Measurements from ENCODE around the gene KRTAP5-9. TPM values are rescaled to one million over a fixed set of nuclear protein-coding genes. Genes with fewer than 3 reads are reported as not detected.
"Not testable (repeated sequence)": the region's sequence is repeated elsewhere in the genome, so short reads cannot be mapped to it uniquely, and the experiment has no call there.

Gene KRTAP5-9
- total RNA-seq, 1 experiment from 2014 or later: not detected

- no peak overlapping the region for H3K4me2 ChIP-seq (ENCODE audit: low read depth, low read length, poor library complexity, severe bottlenecking)
- H3K9ac ChIP-seq (ENCODE audit: low read length): no peak overlapping the region
- H4K20me1 ChIP-seq (ENCODE audit: insufficient read depth, low read depth, low read length): no peaks in the 10 kb centered on the region
- no peak for DNase-seq
- no peaks in the 10 kb centered on the region for H3K9me3 ChIP-seq (ENCODE audit: low read length)
- no peaks in the 10 kb centered on the region for H3K79me2 ChIP-seq (ENCODE audit: low read length)
- H3K36me3 ChIP-seq (ENCODE audit: insufficient read depth, low read length): no peaks in the 10 kb centered on the region
- no peaks in the 10 kb centered on the region for H3K4me1 ChIP-seq (ENCODE audit: low read length)
- H3K27ac ChIP-seq (ENCODE audit: low read length): no peak overlapping the region
- H3K9me2 ChIP-seq (replicated peaks; ENCODE audit: insufficient read depth, low read length): no peaks in the 10 kb centered on the region
- no peak overlapping the region for H3K4me3 ChIP-seq (ENCODE audit: low read length)
- H3K27me3 ChIP-seq (ENCODE audit: low read length): no peaks in the 10 kb centered on the region
- H2AFZ ChIP-seq (ENCODE audit: low read length): no peak overlapping the region
These were observed 20.6 kb downstream of the KRTAP5-9 start for GRCh38 chr11:71568704-71569349.

GRCh38 chr11:71571101-71571850, 23.1 kb downstream of the KRTAP5-9 start:
- not testable (repeated sequence) for H3K9me3 ChIP-seq (ENCODE audit: low read length); H2AFZ ChIP-seq (ENCODE audit: low read length); H4K20me1 ChIP-seq (ENCODE audit: insufficient read depth, low read depth, low read length); H3K4me2 ChIP-seq (ENCODE audit: low read depth, low read length, poor library complexity, severe bottlenecking); H3K4me3 ChIP-seq (ENCODE audit: low read length); H3K79me2 ChIP-seq (ENCODE audit: low read length); H3K9ac ChIP-seq (ENCODE audit: low read length); H3K27ac ChIP-seq (ENCODE audit: low read length); H3K9me2 ChIP-seq (replicated peaks; ENCODE audit: insufficient read depth, low read length); DNase-seq; H3K36me3 ChIP-seq (ENCODE audit: insufficient read depth, low read length); H3K27me3 ChIP-seq (ENCODE audit: low read length)
- H3K4me1 ChIP-seq (ENCODE audit: low read length): peaks cover 10% of the 10 kb centered on the region

- no peaks in the 10 kb centered on the region for H3K9me3 ChIP-seq (ENCODE audit: low read length)
- H3K9me2 ChIP-seq (replicated peaks; ENCODE audit: insufficient read depth, low read length): no peaks in the 10 kb centered on the region
- peak; percentile 21 for DNase-seq
- H3K27ac ChIP-seq (ENCODE audit: low read length): no peak overlapping the region
- H3K79me2 ChIP-seq (ENCODE audit: low read length): no peaks in the 10 kb centered on the region
- H3K36me3 ChIP-seq (ENCODE audit: insufficient read depth, low read length): no peaks in the 10 kb centered on the region
- H3K27me3 ChIP-seq (ENCODE audit: low read length): no peaks in the 10 kb centered on the region
- peaks cover 10% of the 10 kb centered on the region for H3K4me1 ChIP-seq (ENCODE audit: low read length)
- no peak overlapping the region for H3K9ac ChIP-seq (ENCODE audit: low read length)
- no peaks in the 10 kb centered on the region for H4K20me1 ChIP-seq (ENCODE audit: insufficient read depth, low read depth, low read length)
- no peak overlapping the region for H3K4me2 ChIP-seq (ENCODE audit: low read depth, low read length, poor library complexity, severe bottlenecking)
- no peak overlapping the region for H2AFZ ChIP-seq (ENCODE audit: low read length)
- no peak overlapping the region for H3K4me3 ChIP-seq (ENCODE audit: low read length)
These were observed 24.6 kb downstream of the KRTAP5-9 start for GRCh38 chr11:71572811-71573210.

- H3K27ac ChIP-seq (ENCODE audit: low read length): no peak overlapping the region
- no peak overlapping the region for H3K4me2 ChIP-seq (ENCODE audit: low read depth, low read length, poor library complexity, severe bottlenecking)
- H3K36me3 ChIP-seq (ENCODE audit: insufficient read depth, low read length): no peaks in the 10 kb centered on the region
- no peaks in the 10 kb centered on the region for H3K9me3 ChIP-seq (ENCODE audit: low read length)
- no peaks in the 10 kb centered on the region for H3K79me2 ChIP-seq (ENCODE audit: low read length)
- H3K4me3 ChIP-seq (ENCODE audit: low read length): no peak overlapping the region
- DNase-seq: no peak
- peaks cover 10% of the 10 kb centered on the region for H3K4me1 ChIP-seq (ENCODE audit: low read length)
- H2AFZ ChIP-seq (ENCODE audit: low read length): no peak overlapping the region
- H3K9ac ChIP-seq (ENCODE audit: low read length): no peak overlapping the region
- H4K20me1 ChIP-seq (ENCODE audit: insufficient read depth, low read depth, low read length): no peaks in the 10 kb centered on the region
- H3K9me2 ChIP-seq (replicated peaks; ENCODE audit: insufficient read depth, low read length): no peaks in the 10 kb centered on the region
- H3K27me3 ChIP-seq (ENCODE audit: low read length): no peaks in the 10 kb centered on the region
These were observed 26.2 kb downstream of the KRTAP5-9 start for GRCh38 chr11:71574418-71574817.

GRCh38 chr11:71575723-71576424, 27.7 kb downstream of the KRTAP5-9 start:
- Histone ChIP-seq H3K4me2 (ENCODE audit: low read depth, low read length, poor library complexity, severe bottlenecking) (no peak overlapping the region), H3K36me3 (ENCODE audit: insufficient read depth, low read length) (no peaks in the 10 kb centered on the region)

DNA sequence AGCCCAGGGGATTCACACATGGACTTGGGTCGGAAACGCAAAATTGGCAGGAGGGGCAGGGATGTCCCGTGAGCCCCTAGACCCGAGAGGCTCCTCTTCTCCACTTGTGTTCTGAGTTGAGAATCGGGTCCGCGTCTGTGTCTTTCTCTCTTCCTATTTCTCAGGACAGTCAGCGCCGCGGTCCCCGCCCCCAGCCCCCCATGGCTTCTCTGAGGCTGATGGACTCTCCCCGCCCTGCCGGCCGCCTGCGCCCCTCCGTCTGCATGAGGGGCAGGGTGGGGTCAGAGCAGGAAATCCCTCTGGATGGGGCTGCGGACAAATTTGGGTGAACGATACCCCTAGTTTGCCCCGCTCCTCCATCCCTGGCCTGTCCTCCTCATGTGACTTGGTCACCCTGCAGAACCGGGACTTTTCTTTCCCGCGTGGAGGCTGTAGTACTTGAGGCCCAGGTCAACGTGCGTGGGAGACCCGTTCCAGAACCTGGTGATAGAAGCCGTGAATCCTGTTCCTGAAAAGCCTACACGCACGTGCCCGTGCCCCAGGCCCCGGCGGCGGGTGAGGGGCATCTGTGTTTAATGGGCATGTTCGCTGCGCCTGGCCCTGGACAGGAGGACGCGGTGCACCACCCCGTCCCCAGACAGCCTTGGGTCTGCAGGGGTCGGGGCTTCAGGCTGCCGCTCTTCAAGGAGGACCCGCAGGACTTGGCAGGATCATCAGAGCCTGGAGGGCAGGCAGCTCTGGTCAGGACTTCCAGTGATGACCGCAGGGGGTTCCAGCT, 28.7 kb downstream of the KRTAP5-9 start:
- not testable (repeated sequence) for DNase-seq; H3K36me3 ChIP-seq (ENCODE audit: insufficient read depth, low read length); H3K27me3 ChIP-seq (ENCODE audit: low read length); H3K4me2 ChIP-seq (ENCODE audit: low read depth, low read length, poor library complexity, severe bottlenecking); H4K20me1 ChIP-seq (ENCODE audit: insufficient read depth, low read depth, low read length); H3K9me3 ChIP-seq (ENCODE audit: low read length); H3K9me2 ChIP-seq (replicated peaks; ENCODE audit: insufficient read depth, low read length); H3K4me3 ChIP-seq (ENCODE audit: low read length); H3K79me2 ChIP-seq (ENCODE audit: low read length); H3K9ac ChIP-seq (ENCODE audit: low read length); H2AFZ ChIP-seq (ENCODE audit: low read length); H3K27ac ChIP-seq (ENCODE audit: low read length)
- peaks cover 10% of the 10 kb centered on the region for H3K4me1 ChIP-seq (ENCODE audit: low read length)

More at GRCh38 chr11:71575723-71576424, 27.7 kb downstream of the KRTAP5-9 start:
- Histone ChIP-seq H3K4me1 (ENCODE audit: low read length) (peaks cover 10% of the 10 kb centered on the region), H2AFZ (ENCODE audit: low read length) (0 out of 2 replicates have a peak overlapping the region, but pooled peaks have one; percentile 67), H3K27me3 (ENCODE audit: low read length) (no peaks in the 10 kb centered on the region), H3K9ac (ENCODE audit: low read length) (0 out of 2 replicates have a peak overlapping the region, but pooled peaks have one; percentile 9), H4K20me1 (ENCODE audit: insufficient read depth, low read depth, low read length) (no peaks in the 10 kb centered on the region), H3K9me2 (replicated peaks; ENCODE audit: insufficient read depth, low read length) (no peaks in the 10 kb centered on the region), H3K9me3 (ENCODE audit: low read length) (no peaks in the 10 kb centered on the region), H3K79me2 (ENCODE audit: low read length) (no peaks in the 10 kb centered on the region), H3K27ac (ENCODE audit: low read length) (no peak overlapping the region), H3K4me3 (ENCODE audit: low read length) (no peak overlapping the region)
- peak; percentile 37 for DNase-seq

DNA sequence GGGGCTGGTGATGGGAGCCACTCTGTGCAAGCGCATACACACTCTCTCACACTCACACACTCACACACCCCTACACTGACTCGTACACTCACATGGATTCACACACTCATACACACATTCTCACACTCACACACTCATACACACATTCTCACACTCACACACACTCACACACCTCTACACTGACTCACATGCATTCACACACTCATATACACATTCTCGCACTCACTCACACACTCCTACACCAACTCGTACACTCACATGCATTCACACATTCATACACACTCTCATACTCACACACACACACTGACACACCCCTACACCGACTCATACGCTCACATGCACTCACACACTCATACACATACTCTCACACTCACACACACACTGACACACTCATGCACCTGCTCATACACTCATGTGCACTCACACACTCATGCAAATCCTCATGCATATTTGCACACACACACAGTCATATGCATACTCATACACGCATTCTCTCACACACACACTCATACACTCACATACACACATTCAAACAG, 29.3 kb downstream of the KRTAP5-9 start:
- no peaks in the 10 kb centered on the region for H3K9me2 ChIP-seq (replicated peaks; ENCODE audit: insufficient read depth, low read length)
- no peak overlapping the region for H3K9ac ChIP-seq (ENCODE audit: low read length)
- H3K36me3 ChIP-seq (ENCODE audit: insufficient read depth, low read length): no peaks in the 10 kb centered on the region
- H3K4me3 ChIP-seq (ENCODE audit: low read length): no peak overlapping the region
- H3K79me2 ChIP-seq (ENCODE audit: low read length): no peaks in the 10 kb centered on the region
- no peak overlapping the region for H3K27ac ChIP-seq (ENCODE audit: low read length)
- H3K27me3 ChIP-seq (ENCODE audit: low read length): no peaks in the 10 kb centered on the region
- H2AFZ ChIP-seq (ENCODE audit: low read length): no peak overlapping the region
- H3K9me3 ChIP-seq (ENCODE audit: low read length): no peaks in the 10 kb centered on the region
- no peak overlapping the region for H3K4me2 ChIP-seq (ENCODE audit: low read depth, low read length, poor library complexity, severe bottlenecking)
- H3K4me1 ChIP-seq (ENCODE audit: low read length): peaks cover 10% of the 10 kb centered on the region
- H4K20me1 ChIP-seq (ENCODE audit: insufficient read depth, low read depth, low read length): no peaks in the 10 kb centered on the region
- no peak for DNase-seq

All from Karpas-422 (cell line).